Stomach (tissue), 9 donors: ENCODE data around the gene FAM32A. TPM values are rescaled to one million over a fixed set of nuclear protein-coding genes. Genes with fewer than 3 reads are reported as not detected.

ENCODE experiments used
- DNase-seq, 2 donors: peaks; one replicate each; pipeline versions ENCODE4 v3.0.0 to v3.0.0-alpha.2; 2013 to 2019
- H3K27ac ChIP-seq, 5 donors: fragments of 200-600 bp in 4 of 5; sonication (generic) in 4 of 5; one replicate each; pipeline ENCODE4 v1.5.1; 2013 to 2019; ENCODE audit warnings: mild to moderate bottlenecking in 1 of 5, moderate library complexity in 1 of 5
- H3K27me3 ChIP-seq, 3 donors: fragments of 200-600 bp; sonication (generic); one replicate each; pipeline ENCODE4 v1.5.1; 2017 to 2019; ENCODE audit warnings: mixed run types in 1 of 3
- H3K36me3 ChIP-seq, 4 donors: fragments of 200-600 bp; sonication (generic); 1 replicate in 3 of 4; 2 replicates in 1 of 4; pipeline ENCODE4 v1.5.1; 2016 to 2019
- H3K4me1 ChIP-seq, 4 donors: fragments of 200-600 bp; sonication (generic); one replicate each; pipeline ENCODE4 v1.5.1; 2016 to 2019
- H3K4me3 ChIP-seq, 4 donors: fragments of 200-600 bp; sonication (generic) in 3 of 4; one replicate each; pipeline ENCODE4 v1.5.1; 2016 to 2019; ENCODE audit warnings: mild to moderate bottlenecking in 1 of 4
- H3K9me3 ChIP-seq, 4 donors: fragments of 200-600 bp; sonication (generic); one replicate each; pipeline ENCODE4 v1.5.1; 2016 to 2019
- CTCF ChIP-seq, 7 experiments: fragments of 450-650 bp in 4 of 7; fragments of 200-600 bp in 3 of 7; sonication (generic) in 3 of 7; IDR thresholded peaks; one replicate each; pipeline ENCODE4 v1.5.1; 2016 to 2019; ENCODE audit warnings: antibody characterized with exemption in 7 of 7, control low read depth in 2 of 7, mild to moderate bottlenecking in 1 of 7
- EP300 ChIP-seq: sonication (generic); formaldehyde crosslinking; IDR thresholded peaks from one replicate; pipeline ENCODE4 v1.6.1; 2017; ENCODE audit warnings: antibody characterized with exemption
- POLR2A ChIP-seq, 4 donors: fragments of 450-650 bp; IDR thresholded peaks; one replicate each; pipeline ENCODE4 v1.6.1; 2016; ENCODE audit warnings: antibody characterized with exemption in 4 of 4, control low read depth in 2 of 4, mild to moderate bottlenecking in 1 of 4, moderate library complexity in 1 of 4
- POLR2AphosphoS5 ChIP-seq, 3 donors: sonication (generic); formaldehyde crosslinking; IDR thresholded peaks; one replicate each; pipeline ENCODE4 v1.6.1; 2016; ENCODE audit warnings: antibody characterized with exemption in 3 of 3
- WGBS, 5 donors: extraction: QIAGEN DNeasy Blood & Tissue Kit in 3 of 5; methylation state at CpG; one replicate each; pipeline versions ENCODE4 v1.1.5 to v1.1.7; 2013 to 2018; 5-methylcytosine and 5-hydroxymethylcytosine counted together
- intact Hi-C: fragments of 100-400 bp; cut with DNase I; formaldehyde crosslinking; loops from one replicate; pipeline ENCODE4 v1.15.1; 2023; ENCODE audit warnings: low total_unique reads
- polyA plus RNA-seq, 3 donors: library from polyadenylated mRNA; stranded (reverse); fragments of 200-250 nt; gene quantifications; one replicate each; pipeline ENCODE4 v1.2.3, GENCODE V29; 2013
- total RNA-seq, 5 donors: library from RNA; depleted of rRNA; stranded (reverse); fragments of >200 nt; gene quantifications; one replicate each; pipeline versions ENCODE4 v1.1.0 to v1.2.3, GENCODE V29; 2014 to 2016
- donor health status: healthy with polysubstance abuse.
- donor health status: Bipolar disorder and iron deficiency.
- donor health status: healthy.

Gene FAM32A
- total and polyA plus RNA-seq, 8 donors, result 8.2 to 175 (median 89.3) TPM

GRCh38 chr19:16144216-16144581 lies 41.0 kb upstream of the FAM32A start:
- no peak for DNase-seq
- 22 to 50% (median 41%) methylated on average over 1 of the region's 1 CpG for WGBS, 5 donors
- intact Hi-C loops, result no loop called here

GRCh38 chr19:16146112-16146511 lies 39.1 kb upstream of the FAM32A start:
- H3K27me3 ChIP-seq, result peaks cover 0 to 10% (median 0%) of the 10 kb centered on the region in 3 donors
- peak overlapping the region in 1 of 4 donors; percentile 33 for H3K4me3 ChIP-seq
- H3K36me3 ChIP-seq, result peaks cover 0 to 20% (median 14%) of the 10 kb centered on the region in 4 donors
- TF ChIP-seq EP300 (no peak), CTCF (IDR thresholded peaks at IDR 0.05) (no peak), POLR2AphosphoS5 (IDR thresholded peaks at IDR 0.05) (no peak), POLR2A (IDR thresholded peaks at IDR 0.05) (no peak)
- intact Hi-C loops, result no loop called here
- 77 to 81% (median 79%) methylated on average over 5 of the region's 5 CpGs for whole genome bisulfite sequencing, 5 donors
- H3K4me1 ChIP-seq, result peaks cover 0 to 49% (median 25%) of the 10 kb centered on the region in 4 donors
- no peak overlapping the region for H3K27ac ChIP-seq
- H3K9me3 ChIP-seq, result no peaks in the 10 kb centered on the region
- no peak for DNase-seq

More at GRCh38 chr19:16144216-16144581, 41.0 kb upstream of the FAM32A start:
- Histone ChIP-seq H3K27me3 (peaks cover 0 to 10% (median 0%) of the 10 kb centered on the region in 3 donors), H3K27ac (peak overlapping the region; percentile 65 to 90 (median 86)), H3K9me3 (no peaks in the 10 kb centered on the region), H3K4me3 (peak overlapping the region; percentile 37 to 50 (median 42)), H3K36me3 (peaks cover 0 to 10% (median 7%) of the 10 kb centered on the region in 4 donors), H3K4me1 (peaks cover 0 to 39% (median 22%) of the 10 kb centered on the region in 4 donors)
- TF ChIP-seq CTCF (IDR thresholded peaks at IDR 0.05) (no peak), EP300 (no peak)

- TF ChIP-seq CTCF (IDR thresholded peaks at IDR 0.05), result no peak
- TF ChIP-seq POLR2A (IDR thresholded peaks at IDR 0.05), result no peak
- no peak for TF ChIP-seq EP300
- no peak for TF ChIP-seq POLR2AphosphoS5 (IDR thresholded peaks at IDR 0.05)
- Histone ChIP-seq H3K36me3 (peaks cover 0 to 39% (median 28%) of the 10 kb centered on the region in 4 donors), H3K9me3 (no peaks in the 10 kb centered on the region), H3K4me1 (peaks cover 0 to 37% (median 18%) of the 10 kb centered on the region in 4 donors), H3K4me3 (no peak overlapping the region), H3K27ac (peak overlapping the region in 2 of 5 donors; percentile 52 to 72), H3K27me3 (peaks cover 0 to 8% (median 0%) of the 10 kb centered on the region in 3 donors)
- WGBS, 5 donors, result 63 to 82% (median 70%) methylated on average over 6 to 8 of the region's 8 CpGs
- no peak for DNase-seq
- intact Hi-C loops, result no loop called here
Observed at GRCh38 chr19:16148443-16149229, 36.6 kb upstream of the FAM32A start.

- 74 to 87% (median 83%) methylated on average over 8 to 11 of the region's 11 CpGs for WGBS, 5 donors
- intact Hi-C loops, result no loop called here
- H3K36me3 ChIP-seq, result peaks cover 0 to 79% (median 62%) of the 10 kb centered on the region in 4 donors
- no peak overlapping the region for H3K27ac ChIP-seq
- TF ChIP-seq POLR2AphosphoS5 (IDR thresholded peaks at IDR 0.05) (no peak), CTCF (IDR thresholded peaks at IDR 0.05) (no peak), EP300 (no peak), POLR2A (IDR thresholded peaks at IDR 0.05) (no peak)
- no peaks in the 10 kb centered on the region for H3K9me3 ChIP-seq
- H3K4me3 ChIP-seq, result no peak overlapping the region
- H3K4me1 ChIP-seq, result peaks cover 0 to 14% (median 5%) of the 10 kb centered on the region in 4 donors
- no peaks in the 10 kb centered on the region for H3K27me3 ChIP-seq
- DNase-seq, result no peak
Observed at GRCh38 chr19:16153582-16154336, 31.5 kb upstream of the FAM32A start.
